ENCODE measurements around the gene AHI1. TPM values are rescaled to one million over a fixed set of nuclear protein-coding genes. Genes with fewer than 3 reads are reported as not detected.
A peak's percentile ranks its signal among the peaks of the same experiment; 100 is the strongest.

Gene AHI1
- total and polyA plus RNA-seq, 2 experiments from 2014 or later = 14.8 to 21.5 TPM

- Histone ChIP-seq H3K9me2 (replicated peaks; ENCODE audit: insufficient read depth) (no peaks in the 10 kb centered on the region), H2AFZ (no peak overlapping the region), H3K4me1 (ENCODE audit: insufficient read depth) (no peaks in the 10 kb centered on the region), H3K79me2 (no peaks in the 10 kb centered on the region), H3K27ac (no peak overlapping the region), H3K4me3 (no peak overlapping the region), H3K27me3 (no peaks in the 10 kb centered on the region), H3K9me3 (ENCODE audit: low read depth) (no peaks in the 10 kb centered on the region), H3K4me2 (no peak overlapping the region), H4K20me1 (ENCODE audit: insufficient read depth, poor library complexity, severe bottlenecking) (no peaks in the 10 kb centered on the region), H3K36me3 (replicated peaks; ENCODE audit: insufficient read depth, low read depth) (no peaks in the 10 kb centered on the region)
- no peak for DNase-seq (ENCODE audit: low spot score)
- WGBS (ENCODE audit: low lambda C conversion rate, missing lambda C conversion rate) = 97% methylated on average over 1 of the region's 1 CpG
- TF ChIP-seq EZH2phosphoT487 (IDR thresholded peaks at IDR 0.05; ENCODE audit: low read depth, severe bottlenecking, unreplicated experiment) (no peak), CTCF (IDR thresholded peaks at IDR 0.05; ENCODE audit: poor library complexity) (no peak), EZH2 (IDR thresholded peaks at IDR 0.05; ENCODE audit: borderline replicate concordance) (no peak)
Measured at GRCh38 chr6:135424385-135424784, 73.2 kb downstream of the AHI1 start.

DNA sequence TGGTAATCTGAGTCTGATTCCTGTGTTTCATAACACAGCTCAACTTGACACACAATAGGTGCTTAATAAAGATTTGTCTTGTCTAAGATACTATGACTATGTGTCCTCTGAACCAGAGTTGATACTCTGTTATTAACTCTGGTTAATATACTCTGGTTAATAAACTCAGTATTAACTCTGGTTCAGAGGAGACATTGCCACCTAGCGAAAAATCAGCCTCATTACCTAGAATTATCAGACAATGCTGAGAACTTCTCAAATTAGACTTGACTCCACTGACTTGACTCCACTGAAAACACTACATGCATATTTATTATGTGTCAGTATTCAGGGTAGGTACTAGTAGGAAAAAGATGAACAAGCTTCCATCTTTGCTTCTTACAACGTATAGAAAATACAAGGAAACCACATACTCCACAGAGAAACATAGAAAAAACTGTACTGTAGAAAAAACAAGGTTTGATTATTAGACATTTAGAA is 73.9 kb downstream of the AHI1 start:
- H3K9me2 ChIP-seq (replicated peaks; ENCODE audit: insufficient read depth) = no peaks in the 10 kb centered on the region
- no peak overlapping the region for H3K4me2 ChIP-seq
- no peaks in the 10 kb centered on the region for H4K20me1 ChIP-seq (ENCODE audit: insufficient read depth, poor library complexity, severe bottlenecking)
- H3K27ac ChIP-seq = no peak overlapping the region
- H3K4me1 ChIP-seq (ENCODE audit: insufficient read depth) = no peaks in the 10 kb centered on the region
- no peaks in the 10 kb centered on the region for H3K36me3 ChIP-seq (replicated peaks; ENCODE audit: insufficient read depth, low read depth)
- DNase-seq (ENCODE audit: low spot score) = peak; percentile 53
- H3K27me3 ChIP-seq = no peaks in the 10 kb centered on the region
- no peak for TF ChIP-seq EZH2phosphoT487 (IDR thresholded peaks at IDR 0.05; ENCODE audit: low read depth, severe bottlenecking, unreplicated experiment)
- TF ChIP-seq CTCF (IDR thresholded peaks at IDR 0.05; ENCODE audit: poor library complexity) = peak; percentile 74
- no peak for TF ChIP-seq EZH2 (IDR thresholded peaks at IDR 0.05; ENCODE audit: borderline replicate concordance)
- H3K4me3 ChIP-seq = no peak overlapping the region
- no peak overlapping the region for H2AFZ ChIP-seq
- no peaks in the 10 kb centered on the region for H3K9me3 ChIP-seq (ENCODE audit: low read depth)
- H3K79me2 ChIP-seq = no peaks in the 10 kb centered on the region
- 5% methylated on average over 2 of the region's 2 CpGs for WGBS (ENCODE audit: low lambda C conversion rate, missing lambda C conversion rate)

DNA sequence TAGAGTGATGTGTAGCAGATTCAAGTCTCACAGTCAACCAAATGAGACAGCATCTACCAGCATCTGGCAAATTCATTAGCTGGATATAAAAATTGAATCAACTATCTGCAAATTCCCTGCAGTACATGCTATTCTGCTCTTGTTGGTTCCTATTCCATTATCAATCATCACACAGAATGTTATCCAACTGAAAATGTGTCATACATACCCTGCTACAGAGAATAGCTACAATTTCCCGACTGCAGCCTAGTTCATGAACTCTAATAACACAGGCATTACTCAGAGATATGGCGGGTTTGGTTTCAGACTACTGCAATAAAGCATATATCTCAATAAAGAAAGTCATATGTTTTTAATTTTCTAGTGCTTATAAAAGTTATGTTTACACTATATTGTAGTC is 78.4 kb downstream of the AHI1 start:
- H4K20me1 ChIP-seq (ENCODE audit: insufficient read depth, poor library complexity, severe bottlenecking) = no peaks in the 10 kb centered on the region
- H3K36me3 ChIP-seq (replicated peaks; ENCODE audit: insufficient read depth, low read depth) = no peaks in the 10 kb centered on the region
- no peaks in the 10 kb centered on the region for H3K4me1 ChIP-seq (ENCODE audit: insufficient read depth)
- no peaks in the 10 kb centered on the region for H3K79me2 ChIP-seq
- no peak overlapping the region for H3K4me3 ChIP-seq
- TF ChIP-seq EZH2 (IDR thresholded peaks at IDR 0.05; ENCODE audit: borderline replicate concordance) (no peak), EZH2phosphoT487 (IDR thresholded peaks at IDR 0.05; ENCODE audit: low read depth, severe bottlenecking, unreplicated experiment) (no peak), CTCF (IDR thresholded peaks at IDR 0.05; ENCODE audit: poor library complexity) (no peak)
- H2AFZ ChIP-seq = no peak overlapping the region
- H3K4me2 ChIP-seq = no peak overlapping the region
- WGBS (ENCODE audit: low lambda C conversion rate, missing lambda C conversion rate) = 64% methylated on average over 2 of the region's 2 CpGs
- no peaks in the 10 kb centered on the region for H3K9me3 ChIP-seq (ENCODE audit: low read depth)
- no peak overlapping the region for H3K27ac ChIP-seq
- H3K27me3 ChIP-seq = no peaks in the 10 kb centered on the region
- H3K9me2 ChIP-seq (replicated peaks; ENCODE audit: insufficient read depth) = no peaks in the 10 kb centered on the region
- DNase-seq (ENCODE audit: low spot score) = no peak

All from hepatocyte (in vitro differentiated cells).